UCSD-AML1 (cell line): ENCODE measurements around the gene IMMP2L.
"Not testable (repeated sequence)": the region's sequence is repeated elsewhere in the genome, so short reads cannot be mapped to it uniquely, and the experiment has no call there.

Experiments
- DNase-seq: peaks from one replicate; lab custom pipeline; 2025; ENCODE audit not compliant: unreplicated experiment; lab: John Stamatoyannopoulos, UW

The IMMP2L gene

GRCh38 chr7:111473449-111474198, 88.7 kb downstream of the IMMP2L start:
- DNase-seq = no peak

DNA sequence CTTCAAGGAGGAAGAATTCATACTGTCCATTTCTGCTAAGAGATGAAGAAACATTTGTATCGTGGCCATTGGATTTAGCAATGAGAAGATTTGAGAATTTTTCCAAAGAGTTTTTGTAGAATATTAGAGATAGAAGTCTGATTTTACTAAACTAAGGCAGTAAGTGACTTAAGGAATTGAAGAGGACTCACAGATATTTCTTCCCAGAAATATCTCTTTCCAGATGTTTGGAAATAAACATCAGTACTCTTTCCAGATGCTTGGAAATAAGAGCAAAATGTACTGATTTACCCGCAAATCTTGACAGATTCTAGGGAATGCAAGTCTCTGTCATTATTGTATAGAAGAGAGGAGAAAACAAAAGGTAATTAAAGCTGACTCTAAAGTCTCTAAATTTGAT, 91.3 kb downstream of the IMMP2L start:
- DNase-seq = no peak

GRCh38 chr7:111469894-111470293, 92.4 kb downstream of the IMMP2L start:
- DNase-seq = not testable (repeated sequence)

GRCh38 chr7:111465774-111466173, 96.5 kb downstream of the IMMP2L start:
- DNase-seq = not testable (repeated sequence)

DNA sequence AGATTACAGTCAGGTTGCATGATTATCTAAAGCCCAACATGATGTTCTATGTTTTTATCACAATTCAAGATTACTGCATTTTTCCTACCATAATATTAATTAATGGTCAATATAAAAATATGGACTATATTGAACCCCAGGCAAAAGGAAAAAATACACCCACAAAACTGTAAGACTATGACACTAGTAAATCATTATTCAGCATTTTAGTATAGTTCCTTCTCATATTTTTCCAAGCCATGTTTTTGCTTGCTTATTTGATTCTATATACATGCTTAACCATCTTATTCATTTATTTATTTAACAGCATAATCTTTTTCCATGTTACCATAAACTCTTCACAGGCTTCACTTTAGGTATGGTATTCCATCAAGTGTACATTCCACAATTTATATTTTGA, 101.6 kb downstream of the IMMP2L start:
- no peak for DNase-seq

- no peak for DNase-seq
Measured at GRCh38 chr7:111459757-111460280, 102.5 kb downstream of the IMMP2L start.

DNA sequence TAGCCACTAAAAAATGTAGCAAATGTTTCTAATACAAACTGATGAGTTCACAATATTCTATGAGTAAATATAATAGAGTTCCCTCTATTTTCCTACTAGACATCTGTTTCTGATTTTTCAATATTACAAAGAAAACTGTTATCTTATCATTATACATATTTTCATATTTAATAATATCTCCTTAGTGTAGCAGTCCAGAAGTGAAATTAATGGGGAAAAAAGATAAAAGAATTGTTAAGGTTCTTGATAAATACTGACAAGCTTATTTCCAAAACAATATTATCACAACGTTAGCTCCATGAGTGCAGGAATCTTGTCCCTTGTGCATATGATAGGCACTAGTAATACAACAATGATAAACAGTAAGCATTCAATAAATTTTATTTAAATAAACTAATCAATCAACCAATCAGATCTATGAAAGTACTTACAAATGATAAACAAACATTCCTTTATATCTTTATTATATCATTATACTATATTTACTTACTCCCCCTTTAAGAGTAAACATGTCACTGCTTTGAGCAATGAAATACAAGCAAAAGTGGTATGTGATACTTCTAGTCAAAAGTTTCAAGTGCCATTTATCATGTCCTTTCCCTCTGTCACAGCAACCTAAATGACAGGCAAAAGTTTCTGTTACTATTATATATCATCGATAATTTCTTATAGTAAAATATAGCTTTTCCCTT, 103.1 kb downstream of the IMMP2L start:
- DNase-seq = no peak

GRCh38 chr7:111450705-111451104, 111.6 kb downstream of the IMMP2L start:
- DNase-seq = not testable (repeated sequence)

GRCh38 chr7:111447502-111447901, 114.8 kb downstream of the IMMP2L start:
- DNase-seq = not testable (repeated sequence)

GRCh38 chr7:111439977-111440376, 122.3 kb downstream of the IMMP2L start:
- DNase-seq = no peak

DNA sequence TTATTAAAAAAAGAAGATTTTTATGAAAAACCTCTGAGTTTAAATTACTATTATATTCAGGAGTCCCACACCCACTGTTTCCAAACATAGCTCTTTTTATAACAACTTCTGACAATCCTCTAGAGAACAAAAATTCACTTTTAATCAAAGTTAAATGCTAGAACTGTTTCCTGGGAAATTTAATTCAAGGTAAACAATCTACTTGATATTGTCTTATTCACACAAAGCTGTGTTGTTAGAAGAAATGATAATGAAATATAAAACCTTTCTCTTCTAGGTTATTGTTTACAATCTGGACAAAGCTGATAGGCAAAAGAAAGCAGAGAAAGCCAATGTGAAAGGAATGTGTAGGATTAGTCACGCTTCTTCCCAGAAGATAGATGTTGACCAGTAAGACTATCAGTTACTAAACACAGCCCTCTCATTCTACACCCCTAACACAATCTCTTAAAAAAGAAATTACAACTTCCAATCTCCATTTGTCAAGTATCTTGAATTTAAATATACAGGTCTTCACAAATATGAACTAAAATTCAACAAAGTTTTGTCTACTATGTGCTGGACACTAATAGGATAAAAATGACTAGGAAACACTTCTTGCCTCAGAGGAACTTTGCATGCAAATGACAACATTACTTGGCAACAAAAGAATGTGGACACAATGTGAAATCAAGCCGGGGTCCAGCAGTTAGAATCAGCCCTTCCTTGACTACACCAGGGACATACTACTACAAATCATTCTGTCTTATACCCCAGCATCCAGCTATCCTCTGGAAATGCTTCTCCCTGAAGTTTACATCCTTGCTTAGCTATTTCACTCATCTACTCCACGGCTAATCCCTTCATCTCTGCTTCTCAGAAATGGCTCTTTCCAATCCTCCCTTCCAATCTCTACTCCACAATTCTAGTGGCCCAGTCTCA, 123.7 kb downstream of the IMMP2L start:
- DNase-seq = no peak

- no peak for DNase-seq
Measured at GRCh38 chr7:111437736-111438135, 124.6 kb downstream of the IMMP2L start.

DNA sequence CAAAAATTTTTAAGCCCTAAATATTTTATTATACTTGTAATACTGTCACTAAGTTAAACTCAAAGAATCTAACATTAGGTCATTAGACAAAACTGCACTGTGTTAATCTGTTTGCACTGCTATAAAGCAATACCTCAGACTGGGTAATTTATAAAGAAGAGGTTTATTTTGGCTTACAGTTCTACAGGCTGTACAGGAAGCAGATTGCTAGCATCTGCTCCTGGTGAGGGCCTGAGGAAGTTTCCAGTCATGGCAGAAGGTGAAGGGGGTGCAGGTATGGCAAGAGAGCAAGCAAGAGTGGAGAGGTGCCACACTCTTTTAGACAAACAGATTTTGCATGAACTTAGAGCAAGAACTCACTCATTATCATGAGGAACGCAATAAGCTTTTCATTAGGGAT, 125.7 kb downstream of the IMMP2L start:
- DNase-seq = no peak

DNA sequence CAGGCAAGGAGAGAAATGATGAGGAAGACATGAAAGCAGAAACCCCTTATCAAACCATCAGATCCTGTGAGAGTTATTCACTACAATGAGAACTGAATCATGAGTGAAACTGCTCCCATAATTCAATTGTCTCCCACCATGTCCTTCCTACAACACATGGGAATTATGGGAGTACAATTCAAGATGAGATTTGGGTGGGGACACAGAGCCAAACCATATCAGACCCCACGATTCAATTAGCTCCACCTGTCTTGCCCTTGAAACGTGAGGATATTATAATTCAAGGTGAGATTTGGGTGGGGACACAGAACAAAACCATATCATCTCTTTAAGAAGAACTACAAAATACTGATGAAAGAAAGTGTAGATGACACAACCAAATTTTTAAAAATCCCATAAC, 128.9 kb downstream of the IMMP2L start:
- no peak for DNase-seq

GRCh38 chr7:111429781-111430180, 132.5 kb downstream of the IMMP2L start:
- DNase-seq = no peak

GRCh38 chr7:111424768-111425167, 137.5 kb downstream of the IMMP2L start:
- DNase-seq = no peak

GRCh38 chr7:111414374-111414773, 147.9 kb downstream of the IMMP2L start:
- no peak for DNase-seq

- DNase-seq = no peak
Measured at GRCh38 chr7:111413739-111414138, 148.6 kb downstream of the IMMP2L start.

DNA sequence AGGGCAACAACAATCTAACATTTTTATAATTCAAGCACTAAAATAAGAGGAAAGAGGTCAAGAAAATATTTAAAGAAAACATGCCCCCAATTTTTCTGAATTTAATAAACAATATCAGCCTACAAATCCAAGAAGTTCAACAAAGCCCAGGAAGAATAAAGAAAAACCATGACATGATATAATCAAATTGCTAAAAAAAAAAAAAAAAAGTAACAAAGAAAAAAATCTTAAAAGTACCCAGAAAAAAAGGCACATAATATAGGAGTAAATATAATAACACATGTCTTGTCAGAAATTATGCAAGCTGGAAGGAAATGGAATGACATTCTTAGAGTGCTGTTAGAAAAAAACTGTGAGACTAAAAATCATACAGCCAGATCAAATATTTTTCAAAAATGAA, 151.4 kb downstream of the IMMP2L start:
- DNase-seq = no peak

- DNase-seq = no peak
Measured at GRCh38 chr7:111409714-111410422, 152.4 kb downstream of the IMMP2L start.

- DNase-seq = no peak
Measured at GRCh38 chr7:111408724-111409123, 153.6 kb downstream of the IMMP2L start.
